Measurements from ENCODE around the gene NBPF1.
"Not testable (repeated sequence)": the region's sequence is repeated elsewhere in the genome, so short reads cannot be mapped to it uniquely, and the experiment has no call there.

NBPF1 gene

DNA sequence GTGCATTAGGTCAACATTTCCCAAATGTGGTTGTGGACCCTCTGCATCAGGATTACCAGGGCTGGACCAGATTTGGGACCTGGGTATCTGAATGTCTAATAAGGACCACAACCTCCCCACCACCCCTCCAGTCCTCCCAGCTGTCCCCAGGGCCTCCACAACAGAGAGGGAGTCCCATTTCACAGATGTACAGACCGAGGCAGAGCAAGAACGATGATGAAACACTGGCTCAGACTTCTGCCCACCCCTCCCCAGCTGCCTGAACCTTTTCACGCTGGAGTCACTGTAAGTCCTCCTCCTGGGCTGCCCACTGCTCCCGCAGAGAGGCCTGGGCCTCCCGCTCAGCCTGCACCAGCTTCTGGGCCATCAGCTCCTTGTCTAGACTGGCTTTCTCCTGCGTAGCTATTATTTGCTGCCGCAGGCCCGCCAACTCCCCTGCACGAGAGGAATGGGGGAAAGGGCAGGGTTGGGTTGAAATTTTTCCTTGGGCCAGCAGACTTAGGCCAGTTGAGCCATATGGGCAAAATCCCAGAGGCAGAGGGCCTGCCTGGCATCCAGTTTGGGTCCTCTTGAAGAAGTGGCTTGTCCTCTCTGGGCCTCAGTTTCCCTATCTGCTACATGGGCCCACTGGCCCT lies 8.4 kb upstream of the NBPF1 start:
- DNase-seq (ENCODE audit: low spot score): not testable (repeated sequence)

- no peak for DNase-seq (ENCODE audit: low spot score)
Observed at GRCh38 chr1:16621300-16621658, 7.9 kb upstream of the NBPF1 start.

DNA sequence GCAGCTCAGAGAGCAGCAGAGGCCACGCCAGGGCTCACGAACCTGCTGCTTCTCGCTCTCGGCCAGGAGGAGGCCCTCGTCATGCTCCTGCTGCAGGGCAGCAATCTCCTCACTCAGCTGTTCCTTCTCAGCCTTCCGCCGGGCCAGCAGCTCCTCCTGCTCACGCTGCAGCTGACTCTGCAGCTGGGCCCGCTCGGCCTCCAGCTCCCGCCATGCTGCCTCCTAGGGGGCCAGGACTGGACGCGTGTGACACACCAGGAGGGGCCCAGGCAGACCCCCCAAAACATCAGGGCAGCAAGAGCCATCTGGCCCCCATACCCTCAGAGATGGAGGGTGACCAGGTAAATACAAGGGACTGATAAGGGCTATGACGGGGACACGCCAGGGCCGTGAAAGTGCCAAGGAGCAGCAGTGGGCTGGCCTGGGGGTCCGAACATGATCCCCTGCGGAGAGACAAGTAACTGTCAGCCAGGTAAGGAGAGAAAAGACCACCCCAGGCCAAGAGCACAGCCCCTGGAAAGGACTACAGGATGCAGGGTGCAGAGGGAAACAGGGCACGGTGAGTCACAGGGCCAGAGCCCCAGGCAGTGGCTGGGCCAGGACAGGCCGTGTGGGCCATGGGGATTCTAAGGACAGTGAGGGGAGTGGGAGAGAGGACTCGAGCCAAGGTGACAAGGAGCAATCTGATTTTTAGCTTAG lies 6.6 kb upstream of the NBPF1 start:
- DNase-seq (ENCODE audit: low spot score): not testable (repeated sequence)

- no peak for DNase-seq (ENCODE audit: low spot score)
Observed at GRCh38 chr1:16618719-16619118, 5.4 kb upstream of the NBPF1 start.

- DNase-seq (ENCODE audit: low spot score): no peak
Observed at GRCh38 chr1:16617778-16618580, 4.6 kb upstream of the NBPF1 start.

- no peak for DNase-seq (ENCODE audit: low spot score)
Observed at GRCh38 chr1:16617114-16617631, 3.8 kb upstream of the NBPF1 start.

- no peak for DNase-seq (ENCODE audit: low spot score)
Observed at GRCh38 chr1:16615253-16616252, 2.2 kb upstream of the NBPF1 start.

GRCh38 chr1:16614361-16615252 lies 1.2 kb upstream of the NBPF1 start:
- DNase-seq (ENCODE audit: low spot score): no peak

GRCh38 chr1:16612332-16613172 lies 812 bp downstream of the NBPF1 start:
- DNase-seq (ENCODE audit: low spot score): peak; percentile 92

DNA sequence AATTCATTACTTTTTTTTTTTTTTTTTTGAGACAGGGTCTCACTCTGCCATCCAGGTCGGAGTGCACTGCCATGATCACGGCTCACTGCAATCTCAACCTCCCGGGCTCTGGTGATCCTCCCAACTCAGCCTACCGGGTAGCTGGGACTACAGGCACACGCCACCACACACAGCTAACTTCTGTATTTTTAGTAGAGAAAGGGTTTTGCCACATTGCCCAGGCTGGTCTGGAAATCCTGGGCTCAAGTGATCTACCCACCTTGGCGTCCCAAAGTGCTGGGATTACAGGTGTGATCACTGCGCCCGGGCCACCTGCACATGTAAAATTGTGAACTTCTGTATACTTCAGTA lies 1.4 kb downstream of the NBPF1 start:
- DNase-seq (ENCODE audit: low spot score): not testable (repeated sequence)

- not testable (repeated sequence) for DNase-seq (ENCODE audit: low spot score)
Observed at GRCh38 chr1:16611164-16611563, 2.2 kb downstream of the NBPF1 start.

GRCh38 chr1:16610553-16610952 lies 2.8 kb downstream of the NBPF1 start:
- DNase-seq (ENCODE audit: low spot score): not testable (repeated sequence)

GRCh38 chr1:16609761-16610160 lies 3.6 kb downstream of the NBPF1 start:
- DNase-seq (ENCODE audit: low spot score): not testable (repeated sequence)

DNA sequence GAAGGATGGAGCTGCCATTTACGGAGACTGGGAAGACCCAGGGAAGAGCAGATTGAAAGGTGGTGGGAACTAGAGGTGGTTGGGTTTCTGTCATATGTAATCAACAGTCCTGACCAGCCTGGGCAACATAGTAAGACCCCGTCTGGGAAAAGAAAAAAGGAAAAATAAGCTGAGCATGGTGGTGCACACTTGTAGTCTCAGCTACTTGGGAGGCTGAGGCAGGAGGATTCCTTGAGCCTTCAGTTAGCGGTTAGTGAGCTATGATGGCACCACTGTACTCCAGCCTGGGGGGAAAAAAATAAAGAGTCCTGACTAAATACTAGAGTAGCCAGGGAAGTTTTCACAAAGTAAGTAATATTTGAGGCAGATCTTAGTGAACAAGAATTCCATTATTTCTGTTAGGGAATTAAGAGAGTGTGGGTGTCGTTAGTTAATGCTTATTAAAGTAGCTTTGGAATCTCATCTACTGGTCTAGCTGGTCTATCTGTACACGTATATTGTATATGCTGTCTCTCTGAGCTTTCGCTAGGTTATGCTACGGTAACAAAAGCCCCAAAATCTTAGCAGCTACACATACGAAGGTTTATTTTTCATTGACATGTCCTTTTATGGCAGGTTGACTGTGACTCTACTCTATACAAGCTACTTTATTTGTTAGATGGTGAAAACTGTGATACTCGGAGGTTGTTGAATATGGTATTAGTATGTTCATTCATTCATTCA lies 4.4 kb downstream of the NBPF1 start:
- no peak for DNase-seq (ENCODE audit: low spot score)

GRCh38 chr1:16607853-16608815 lies 5.2 kb downstream of the NBPF1 start:
- not testable (repeated sequence) for DNase-seq (ENCODE audit: low spot score)

- no peak for DNase-seq (ENCODE audit: low spot score)
Observed at GRCh38 chr1:16607433-16607851, 5.9 kb downstream of the NBPF1 start.

DNA sequence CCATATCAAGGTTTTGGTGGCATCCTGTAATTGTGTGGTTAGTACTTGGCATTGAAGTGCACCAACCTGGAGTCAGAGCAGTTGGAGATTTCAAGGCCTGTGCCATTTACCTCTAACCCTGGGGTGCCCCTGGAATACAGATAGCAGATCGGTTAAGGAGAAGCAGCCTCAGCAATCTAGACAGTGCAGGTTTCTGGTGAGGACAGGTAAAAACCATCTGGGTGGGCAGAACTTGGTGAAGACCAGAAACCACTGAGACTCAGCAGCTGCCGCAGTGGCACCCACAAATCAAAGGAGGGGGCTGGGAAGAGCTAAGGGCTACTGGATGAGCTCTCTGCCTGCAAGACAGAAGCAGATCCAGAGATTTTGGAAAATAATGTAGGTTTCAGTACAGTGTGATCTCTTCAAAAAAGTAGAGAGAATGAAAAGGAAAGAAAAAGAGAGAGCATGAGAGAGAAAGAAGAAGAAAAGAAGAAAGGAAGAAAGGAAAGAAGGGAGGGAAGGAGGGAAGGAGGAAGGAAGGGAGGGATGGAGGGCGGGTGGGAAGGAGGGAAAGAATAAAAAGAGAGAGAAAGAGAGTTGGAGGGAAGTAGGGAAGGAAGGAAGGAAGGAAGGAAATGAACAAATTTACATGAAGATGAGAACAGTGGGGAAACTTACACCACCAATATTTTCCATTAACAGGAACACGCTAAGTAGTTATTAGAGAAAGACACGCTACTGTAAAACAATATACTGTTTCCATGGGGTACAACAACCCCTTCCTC lies 6.5 kb downstream of the NBPF1 start:
- not testable (repeated sequence) for DNase-seq (ENCODE audit: low spot score)

Measured in AG08395 (cell line).